Astrocyte of the cerebellum (primary cell): Measurements from ENCODE around the gene SLC22A15.
"Not testable (repeated sequence)": the region's sequence is repeated elsewhere in the genome, so short reads cannot be mapped to it uniquely, and the experiment has no call there.

Source experiments
- DNase-seq: peaks from one replicate; pipeline ENCODE4 v3.0.0-alpha.2; 2011; ENCODE audit warnings: low read depth
- H3K4me3 ChIP-seq: 2 replicates; pipeline ENCODE4 v1.5.1; 2011; ENCODE audit warnings: mild to moderate bottlenecking, low read depth, low read length, moderate library complexity
- in situ Hi-C: cut with HindIII; loops from 2 replicates; pipeline ENCODE4 v1.10.0; 2017; ENCODE audit warnings: low sequenced_read_pairs
- TF ChIP-seq, protein P1 (sequence below): IDR thresholded peaks from 2 replicates; pipeline ENCODE4 v1.5.1; 2012; ENCODE audit warnings: low read length, low read depth, moderate library complexity, mild to moderate bottlenecking; ENCODE audit errors: missing control alignments

SLC22A15 gene

DNA sequence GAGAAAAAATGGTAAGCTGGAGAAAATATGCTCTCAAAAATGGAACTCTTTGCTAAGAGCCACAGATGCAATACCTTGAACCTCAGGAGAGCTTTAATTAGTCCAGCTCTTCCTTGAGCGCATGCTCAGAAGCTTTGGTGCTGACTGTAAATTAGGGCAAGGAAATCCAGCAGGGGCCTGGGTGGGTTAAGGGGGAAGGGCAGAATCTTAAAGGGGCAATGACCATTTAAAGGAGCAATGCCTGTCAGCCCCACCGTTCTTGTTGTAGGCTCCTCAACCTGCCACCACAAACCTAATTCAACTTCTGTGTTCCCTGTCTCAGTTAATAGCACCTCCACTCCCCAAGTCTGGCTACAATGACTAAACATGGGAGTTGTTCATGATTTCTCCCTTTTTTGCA, 6.8 kb upstream of the SLC22A15 start:
- DNase-seq = no peak
- in situ Hi-C loops = no loop called here
- H3K4me3 ChIP-seq = no peak overlapping the region
- TF ChIP-seq, protein P1, sequence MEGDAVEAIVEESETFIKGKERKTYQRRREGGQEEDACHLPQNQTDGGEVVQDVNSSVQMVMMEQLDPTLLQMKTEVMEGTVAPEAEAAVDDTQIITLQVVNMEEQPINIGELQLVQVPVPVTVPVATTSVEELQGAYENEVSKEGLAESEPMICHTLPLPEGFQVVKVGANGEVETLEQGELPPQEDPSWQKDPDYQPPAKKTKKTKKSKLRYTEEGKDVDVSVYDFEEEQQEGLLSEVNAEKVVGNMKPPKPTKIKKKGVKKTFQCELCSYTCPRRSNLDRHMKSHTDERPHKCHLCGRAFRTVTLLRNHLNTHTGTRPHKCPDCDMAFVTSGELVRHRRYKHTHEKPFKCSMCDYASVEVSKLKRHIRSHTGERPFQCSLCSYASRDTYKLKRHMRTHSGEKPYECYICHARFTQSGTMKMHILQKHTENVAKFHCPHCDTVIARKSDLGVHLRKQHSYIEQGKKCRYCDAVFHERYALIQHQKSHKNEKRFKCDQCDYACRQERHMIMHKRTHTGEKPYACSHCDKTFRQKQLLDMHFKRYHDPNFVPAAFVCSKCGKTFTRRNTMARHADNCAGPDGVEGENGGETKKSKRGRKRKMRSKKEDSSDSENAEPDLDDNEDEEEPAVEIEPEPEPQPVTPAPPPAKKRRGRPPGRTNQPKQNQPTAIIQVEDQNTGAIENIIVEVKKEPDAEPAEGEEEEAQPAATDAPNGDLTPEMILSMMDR = no peak

DNA sequence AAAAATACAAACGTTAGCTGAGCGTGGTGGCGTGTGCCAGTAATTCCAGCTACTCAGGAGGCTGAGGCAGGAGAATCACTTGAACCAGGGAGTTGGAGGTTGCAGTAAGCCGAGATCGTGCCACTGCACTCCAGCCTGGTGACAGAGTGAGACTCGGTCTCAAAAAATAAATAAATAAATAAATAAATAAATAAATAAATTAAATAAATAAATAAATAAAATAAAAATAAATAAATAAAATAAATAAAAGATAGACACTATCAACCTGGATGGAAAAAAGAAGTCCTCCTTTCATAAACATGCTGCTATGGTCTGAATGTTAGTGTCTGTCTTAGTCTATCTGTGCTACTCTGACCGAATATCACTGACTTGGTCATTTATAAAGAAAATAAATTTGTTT, 4.5 kb upstream of the SLC22A15 start:
- DNase-seq, H3K4me3 ChIP-seq, in situ Hi-C loops: not testable (repeated sequence)

DNA sequence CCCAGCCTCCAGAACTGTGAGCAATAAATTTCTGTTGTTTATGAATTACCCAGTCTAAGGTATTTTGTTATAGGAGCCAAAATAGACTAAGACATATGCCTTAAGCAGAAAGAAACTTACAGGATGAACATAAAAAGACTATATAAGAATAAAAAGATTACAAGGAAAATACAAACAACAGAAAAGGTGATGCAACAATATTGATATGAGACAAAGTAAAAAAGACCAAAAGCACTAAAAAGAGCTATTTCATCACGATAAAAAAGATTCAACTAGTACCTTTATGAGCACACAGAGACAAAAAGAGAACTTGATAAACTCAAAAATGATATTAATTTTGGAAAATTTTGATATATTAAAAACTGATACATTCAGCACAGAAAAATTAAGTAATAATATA, 3.2 kb upstream of the SLC22A15 start:
- no peak for DNase-seq
- in situ Hi-C loops = no loop called here
- H3K4me3 ChIP-seq = no peak overlapping the region
- TF ChIP-seq, protein P1 = no peak

DNA sequence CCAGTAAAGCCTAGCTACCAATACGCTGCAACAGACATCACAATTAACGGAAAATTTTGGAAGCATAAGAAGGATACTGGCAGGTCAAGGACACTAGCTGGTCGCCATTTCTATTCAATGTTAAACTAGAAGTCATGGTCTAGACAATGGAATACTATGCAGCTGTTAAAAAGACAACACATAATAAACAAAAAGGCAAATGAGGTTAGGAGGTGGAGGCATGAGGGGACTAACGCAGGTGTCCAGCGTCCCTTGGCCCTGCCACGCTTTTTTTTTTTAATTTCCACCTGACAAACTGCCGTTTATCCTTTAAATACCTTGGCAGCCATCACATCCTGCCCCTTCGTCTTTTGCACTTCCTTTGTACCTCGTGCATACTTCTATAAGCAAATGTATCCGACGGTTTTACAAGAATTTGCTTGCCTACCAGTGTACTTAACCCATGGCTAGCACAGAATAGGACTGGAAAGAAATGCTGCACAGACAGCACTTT, 698 bp upstream of the SLC22A15 start:
- no peak for DNase-seq
- peak overlapping the region; percentile 60 for H3K4me3 ChIP-seq
- TF ChIP-seq, protein P1 = no peak
- in situ Hi-C loops = no loop called here

DNA sequence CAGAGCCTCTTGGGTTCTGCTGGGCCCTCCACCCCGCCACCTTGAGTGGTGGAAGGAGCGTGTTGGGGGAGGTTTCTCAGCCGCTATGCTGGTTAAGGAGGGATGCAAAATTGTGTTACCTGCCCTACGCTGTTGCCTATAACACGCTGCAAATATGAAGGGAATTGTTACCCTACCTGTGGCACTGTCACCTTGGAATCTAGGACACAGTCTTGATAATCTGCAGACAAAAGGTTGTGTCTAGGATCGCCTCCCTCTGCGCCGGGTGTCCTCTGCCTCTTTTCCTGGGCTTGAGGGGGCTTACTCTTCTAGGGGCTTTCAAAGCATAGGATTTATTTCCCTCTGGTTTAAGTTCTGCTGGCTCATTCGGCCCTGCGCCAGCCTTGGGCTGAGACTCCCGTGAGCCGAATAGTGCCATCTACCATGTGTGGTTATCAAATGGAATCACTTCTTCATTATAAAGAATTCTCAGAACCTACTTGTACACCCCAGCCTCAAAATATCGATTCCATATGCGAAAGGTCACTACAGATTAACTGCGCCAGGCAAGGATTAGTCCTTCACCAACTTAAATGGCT, 697 bp downstream of the SLC22A15 start:
- in situ Hi-C loops = no loop called here
- peak overlapping the region; percentile 60 for H3K4me3 ChIP-seq
- no peak for DNase-seq
- TF ChIP-seq, protein P1 = no peak

DNA sequence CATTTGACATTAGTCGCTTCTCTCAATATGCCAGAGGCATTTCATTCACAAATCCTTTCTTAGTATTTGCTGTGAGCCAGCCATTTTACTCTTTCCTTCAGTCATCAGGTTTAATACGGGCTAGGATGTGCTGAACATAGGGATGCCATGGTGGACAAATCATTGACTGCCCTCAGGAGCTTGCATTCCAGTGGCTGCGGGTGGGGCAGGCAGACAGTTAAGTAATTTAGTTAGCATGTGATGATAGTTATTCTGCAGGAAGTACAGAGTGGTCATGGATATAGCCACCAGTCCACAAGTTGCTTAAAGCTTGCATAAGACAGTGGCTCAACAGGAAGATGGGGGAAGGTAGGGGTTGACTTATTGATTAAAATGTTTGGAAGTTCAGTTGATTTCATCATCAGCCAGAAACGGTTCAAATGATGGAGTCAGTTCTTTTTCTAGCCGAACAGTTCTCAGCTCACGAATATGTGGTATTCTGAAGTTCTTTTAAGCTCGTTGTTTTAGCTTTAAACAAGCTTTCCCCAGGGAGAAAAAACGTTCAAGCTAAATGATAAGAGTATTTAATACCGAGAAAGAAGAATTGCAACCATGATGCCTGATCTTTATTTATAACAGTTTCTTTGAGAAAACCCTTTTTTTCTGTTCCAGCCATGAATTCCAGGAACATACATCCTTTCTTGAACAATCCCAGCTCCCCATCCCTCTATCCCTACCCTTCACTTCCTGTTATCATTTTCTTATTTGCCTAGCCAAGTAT, 1.4 kb downstream of the SLC22A15 start:
- no peak overlapping the region for H3K4me3 ChIP-seq
- TF ChIP-seq, protein P1 = no peak
- in situ Hi-C loops = no loop called here

DNA sequence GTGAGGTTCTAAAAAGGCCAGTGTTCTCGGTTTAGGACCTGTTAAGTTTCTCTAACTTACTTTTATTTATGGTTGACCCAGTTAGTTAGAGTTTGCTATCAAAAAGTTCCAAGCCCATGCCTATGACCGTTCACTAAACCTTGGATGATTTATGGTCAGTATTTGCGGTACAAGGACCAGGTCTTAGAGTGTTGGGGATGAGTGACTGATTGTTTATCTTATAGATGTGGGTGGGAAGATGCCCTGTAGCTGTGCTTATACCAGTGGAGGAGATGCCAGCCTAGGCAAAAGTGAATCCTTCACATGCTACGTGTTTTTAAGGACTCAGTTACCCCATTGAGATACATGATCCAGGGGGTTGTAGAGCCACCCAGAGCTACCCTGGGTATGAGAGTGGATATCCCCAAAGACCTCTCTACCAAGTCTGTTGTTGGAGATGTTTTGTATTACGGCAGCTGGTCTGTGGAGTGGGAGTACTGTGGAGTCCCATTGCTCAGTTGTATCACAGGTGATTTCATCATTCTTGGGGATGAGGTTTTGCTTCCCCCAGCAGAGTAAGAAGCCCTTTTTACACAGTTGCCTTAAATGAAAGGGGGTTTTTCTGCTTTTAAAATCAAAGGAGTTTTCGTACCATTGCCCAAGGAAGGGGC, 2.1 kb downstream of the SLC22A15 start:
- in situ Hi-C loops = no loop called here
- TF ChIP-seq, protein P1 = no peak
- H3K4me3 ChIP-seq = no peak overlapping the region
- no peak for DNase-seq

More for the DNA sequence above, 1.4 kb downstream of the SLC22A15 start:
- DNase-seq = no peak
